DND-41 (cell line): ENCODE results near the gene NLRX1.
"Not testable (repeated sequence)": the region's sequence is repeated elsewhere in the genome, so short reads cannot be mapped to it uniquely, and the experiment has no call there.

ENCODE experiments used
- EZH2 ChIP-seq: IDR thresholded peaks from 3 replicates; pipeline ENCODE4 v1.6.1; 2012; ENCODE audit warnings: borderline replicate concordance, low read depth, mild to moderate bottlenecking, moderate library complexity, low read length, inconsistent platforms; ENCODE audit not compliant: severe bottlenecking
- TF ChIP-seq, protein P1 (sequence below): IDR thresholded peaks from 2 replicates; pipeline ENCODE4 v1.5.1; 2012; ENCODE audit warnings: borderline replicate concordance, low read length, moderate library complexity, mild to moderate bottlenecking; ENCODE audit not compliant: poor library complexity, severe bottlenecking; ENCODE audit errors: extremely low read depth

DNA sequence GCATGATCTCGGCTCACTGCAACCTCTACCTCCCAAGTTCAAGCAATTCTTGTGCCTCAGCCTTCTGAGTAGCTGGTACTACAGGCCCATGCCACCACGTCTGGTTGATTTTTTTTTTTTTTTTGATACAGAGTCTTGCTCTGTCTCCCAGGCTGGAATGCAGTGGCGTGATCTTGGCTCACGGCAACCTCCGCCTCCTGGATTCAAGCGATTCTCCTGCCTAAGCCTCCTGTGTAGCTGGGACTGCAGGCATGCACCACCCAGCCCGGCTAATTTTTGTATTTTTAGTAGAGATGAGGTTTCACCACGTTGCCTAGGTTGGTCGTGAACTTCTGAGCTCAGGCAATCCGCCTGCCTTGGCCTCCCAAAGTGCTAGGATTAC is 1.5 kb upstream of the NLRX1 start:
- TF ChIP-seq, protein P1, sequence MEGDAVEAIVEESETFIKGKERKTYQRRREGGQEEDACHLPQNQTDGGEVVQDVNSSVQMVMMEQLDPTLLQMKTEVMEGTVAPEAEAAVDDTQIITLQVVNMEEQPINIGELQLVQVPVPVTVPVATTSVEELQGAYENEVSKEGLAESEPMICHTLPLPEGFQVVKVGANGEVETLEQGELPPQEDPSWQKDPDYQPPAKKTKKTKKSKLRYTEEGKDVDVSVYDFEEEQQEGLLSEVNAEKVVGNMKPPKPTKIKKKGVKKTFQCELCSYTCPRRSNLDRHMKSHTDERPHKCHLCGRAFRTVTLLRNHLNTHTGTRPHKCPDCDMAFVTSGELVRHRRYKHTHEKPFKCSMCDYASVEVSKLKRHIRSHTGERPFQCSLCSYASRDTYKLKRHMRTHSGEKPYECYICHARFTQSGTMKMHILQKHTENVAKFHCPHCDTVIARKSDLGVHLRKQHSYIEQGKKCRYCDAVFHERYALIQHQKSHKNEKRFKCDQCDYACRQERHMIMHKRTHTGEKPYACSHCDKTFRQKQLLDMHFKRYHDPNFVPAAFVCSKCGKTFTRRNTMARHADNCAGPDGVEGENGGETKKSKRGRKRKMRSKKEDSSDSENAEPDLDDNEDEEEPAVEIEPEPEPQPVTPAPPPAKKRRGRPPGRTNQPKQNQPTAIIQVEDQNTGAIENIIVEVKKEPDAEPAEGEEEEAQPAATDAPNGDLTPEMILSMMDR, result not testable (repeated sequence)
- not testable (repeated sequence) for TF ChIP-seq EZH2
